ENCODE data around the gene KREMEN1. TPM values are rescaled to one million over a fixed set of nuclear protein-coding genes. Genes with fewer than 3 reads are reported as not detected.

KREMEN1 gene
- total RNA-seq, 1 experiment from 2014 or later, result 31.9 TPM

GRCh38 chr22:29112121-29112520, 39.3 kb downstream of the KREMEN1 start:
- CTCF ChIA-PET, result interaction anchor here (0.6 kb wide), 1 partner anchor 258 kb away, joined by 3 read pairs; no protein-coding TSS in a partner anchor

More at GRCh38 chr22:29112121-29112520, 39.3 kb downstream of the KREMEN1 start:
- intact Hi-C loops (cut with micrococcal nuclease), result no loop called here
- H3K4me1 ChIP-seq (ENCODE audit: control insufficient read depth in 1 of 2, insufficient read depth in 2 of 2, low read length in 2 of 2), result peaks cover 0 to 10% of the 10 kb centered on the region in 2 experiments; a peak in 1 of 4 replicates
- H4K20me1 ChIP-seq (ENCODE audit: insufficient read depth), result no peaks in the 10 kb centered on the region
- H3K4me3 ChIP-seq (replicated peaks in 1 of 2; ENCODE audit: low read depth in 1 of 2, low read length in 2 of 2), result no peak overlapping the region
- no peaks in the 10 kb centered on the region for H3K27me3 ChIP-seq (ENCODE audit: insufficient read depth, low read length)
- no peak for TF ChIP-seq CBX3 (IDR thresholded peaks at IDR 0.05; ENCODE audit: low read depth)
- no peak for TF ChIP-seq REST (IDR thresholded peaks at IDR 0.05; ENCODE audit: low read depth)
- no peak for TF ChIP-seq RAD21 (IDR thresholded peaks at IDR 0.05; ENCODE audit: low read depth)
- no peak for TF ChIP-seq MAX (IDR thresholded peaks at IDR 0.05)
- no peak for TF ChIP-seq SIN3A (IDR thresholded peaks at IDR 0.05; ENCODE audit: low read depth)
- TF ChIP-seq SP1 (IDR thresholded peaks at IDR 0.05; ENCODE audit: low read depth), result no peak
- TF ChIP-seq FOSL1 (IDR thresholded peaks at IDR 0.05; ENCODE audit: low read depth), result no peak
- no peak for TF ChIP-seq CEBPB (IDR thresholded peaks at IDR 0.05; ENCODE audit: low read depth)
- no peak for TF ChIP-seq TCF7L2 (IDR thresholded peaks at IDR 0.05; ENCODE audit: borderline replicate concordance, extremely low read depth, insufficient read depth, insufficient read length)
- TF ChIP-seq EGR1 (IDR thresholded peaks at IDR 0.05; ENCODE audit: low read depth), result no peak
- TF ChIP-seq ZFX (IDR thresholded peaks at IDR 0.05), result no peak
- TF ChIP-seq ATF3 (IDR thresholded peaks at IDR 0.05), result no peak
- no peak for TF ChIP-seq YY1 (IDR thresholded peaks at IDR 0.05; ENCODE audit: extremely low read depth, insufficient replicate concordance, low read depth, low read length)
- no peak for TF ChIP-seq ZNF274 (IDR thresholded peaks at IDR 0.05; ENCODE audit: low read depth, low read length)
- no peak for TF ChIP-seq EZH2phosphoT487 (IDR thresholded peaks at IDR 0.05; ENCODE audit: borderline replicate concordance)
- TF ChIP-seq ZBTB33 (IDR thresholded peaks at IDR 0.05; ENCODE audit: extremely low read depth, insufficient replicate concordance, low read length), result no peak
- TF ChIP-seq EZH2 (IDR thresholded peaks at IDR 0.05), result no peak
- no peak for TF ChIP-seq CTCF (IDR thresholded peaks at IDR 0.05 in 2 of 3, conservative IDR thresholded peaks at IDR 0.05 in 1 of 3; ENCODE audit: borderline replicate concordance in 1 of 3, insufficient read depth in 1 of 3, low read depth in 2 of 3, low read length in 2 of 3)
- no peak for TF ChIP-seq POLR2AphosphoS5 (IDR thresholded peaks at IDR 0.05; ENCODE audit: low read depth, low read length)
- TF ChIP-seq POLR2A (IDR thresholded peaks at IDR 0.05; ENCODE audit: borderline replicate concordance, extremely low read depth, insufficient read depth, insufficient read length), result no peak
- H3K27ac ChIP-seq (ENCODE audit: low read depth, low read length), result no peak overlapping the region
- no peaks in the 10 kb centered on the region for H3K79me2 ChIP-seq (ENCODE audit: insufficient read depth, low read length)
- H3K9me3 ChIP-seq (ENCODE audit: control insufficient read depth in 1 of 2, insufficient read depth in 1 of 2, low read depth in 1 of 2, low read length in 2 of 2), result no peaks in the 10 kb centered on the region
- DNase-seq (ENCODE audit: low read depth, low spot score) (no peak), ATAC-seq (no peak)
- H3K4me2 ChIP-seq (ENCODE audit: low read length), result no peak overlapping the region
- H3K9me2 ChIP-seq (ENCODE audit: insufficient read depth), result no peaks in the 10 kb centered on the region
- no peak overlapping the region for H3K9ac ChIP-seq (ENCODE audit: low read length)
- ChIA-PET RAD21 (ENCODE audit: low non-redundant PET in 1 of 2, low total read pairs in 2 of 2, uncharacterized antibody in 2 of 2, unreplicated experiment in 2 of 2) (no interaction called here), POLR2A (no interaction called here)
- H2AFZ ChIP-seq (ENCODE audit: low read depth, low read length, poor library complexity, severe bottlenecking), result no peak overlapping the region
- BruUV-seq (replicated peaks), result no TSS peak
- no peaks in the 10 kb centered on the region for H3K36me3 ChIP-seq (ENCODE audit: control insufficient read depth in 1 of 2, insufficient read depth in 2 of 2, low read length in 2 of 2)
